Stimulated activated CD4-positive, alpha-beta T cell treated with anti-CD3 and anti-CD28 coated beads, Interleukin-12 subunit alpha, Interleukin-12 subunit beta, amount 100 ng/mL, for 48 hours (primary cell): ENCODE results near the gene CD63.

Experiments
- DNase-seq, 3 donors: peaks; one replicate each; pipeline ENCODE4 v3.0.0-alpha.2; 2020; ENCODE audit warnings: low read depth in 2 of 3, low spot score in 1 of 3

The CD63 gene

GRCh38 chr12:55706568-55707218 lies 22.1 kb downstream of the CD63 start:
- DNase-seq: no peak

GRCh38 chr12:55705782-55706402 lies 22.9 kb downstream of the CD63 start:
- no peak for DNase-seq

DNA sequence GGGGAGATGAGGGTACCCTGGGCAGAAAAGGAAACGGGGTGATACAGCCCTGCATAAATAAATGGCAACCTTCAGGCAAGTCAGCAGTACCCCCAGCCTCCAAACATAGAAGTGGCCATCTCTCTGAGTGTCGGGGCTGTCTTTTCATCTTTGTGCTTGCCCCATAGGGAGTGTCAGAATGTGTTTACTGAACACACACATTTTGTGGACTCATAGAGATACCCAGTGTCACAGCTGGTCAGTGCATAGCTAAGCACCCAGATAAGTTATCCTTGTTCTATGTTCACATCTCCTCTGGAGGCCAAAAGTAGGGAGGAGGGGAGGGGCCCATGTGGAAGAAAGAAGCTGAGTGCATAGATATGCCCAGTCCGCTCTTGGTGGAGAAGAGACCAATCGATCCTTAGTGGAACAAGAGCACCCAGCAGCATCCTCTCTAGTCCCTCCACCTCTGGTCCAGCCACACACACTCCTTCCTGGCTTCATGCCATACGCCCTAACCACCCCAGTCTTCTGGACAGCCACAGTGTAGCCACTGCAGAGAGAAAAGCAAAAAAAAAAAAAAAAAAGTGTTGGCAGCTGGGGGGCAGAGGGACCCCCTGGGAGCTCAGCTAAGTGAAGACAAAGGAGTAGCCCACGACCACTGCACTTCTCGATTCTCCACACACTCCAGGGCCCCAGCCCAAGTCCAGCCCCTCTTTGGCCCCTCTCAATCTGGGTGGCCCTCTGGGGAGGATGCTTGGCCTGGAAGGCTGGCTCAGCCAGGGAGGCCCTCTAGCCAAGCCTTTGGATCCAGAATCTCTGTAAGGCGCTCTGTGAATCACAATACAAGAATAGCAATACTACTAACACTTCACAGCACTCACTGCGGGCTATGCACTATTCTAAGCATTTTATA lies 23.7 kb downstream of the CD63 start:
- DNase-seq: no peak

- no peak for DNase-seq
These were observed 24.7 kb downstream of the CD63 start for GRCh38 chr12:55703901-55704761.

DNA sequence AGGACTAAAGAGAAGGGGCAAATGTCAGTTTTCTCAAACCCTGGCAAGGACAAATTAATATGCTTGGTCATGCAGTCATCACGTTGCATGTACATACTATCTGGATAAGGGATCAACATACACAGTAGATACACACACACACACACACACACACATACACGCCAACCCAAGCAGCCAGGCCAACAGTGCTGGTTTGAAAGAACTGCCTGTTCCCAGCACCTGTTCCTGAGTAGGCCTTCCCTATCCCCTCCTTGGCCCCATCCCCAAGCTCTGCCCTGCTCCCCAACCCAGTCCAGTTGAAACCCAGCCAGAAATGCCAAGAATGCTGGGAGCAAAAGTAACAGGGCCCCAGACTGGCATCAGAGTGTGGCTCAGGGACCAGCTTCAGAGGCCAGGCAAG lies 25.5 kb downstream of the CD63 start:
- DNase-seq: no peak

GRCh38 chr12:55702861-55703260 lies 25.9 kb downstream of the CD63 start:
- no peak for DNase-seq

- no peak for DNase-seq
These were observed 28.4 kb downstream of the CD63 start for GRCh38 chr12:55700255-55701018.

DNA sequence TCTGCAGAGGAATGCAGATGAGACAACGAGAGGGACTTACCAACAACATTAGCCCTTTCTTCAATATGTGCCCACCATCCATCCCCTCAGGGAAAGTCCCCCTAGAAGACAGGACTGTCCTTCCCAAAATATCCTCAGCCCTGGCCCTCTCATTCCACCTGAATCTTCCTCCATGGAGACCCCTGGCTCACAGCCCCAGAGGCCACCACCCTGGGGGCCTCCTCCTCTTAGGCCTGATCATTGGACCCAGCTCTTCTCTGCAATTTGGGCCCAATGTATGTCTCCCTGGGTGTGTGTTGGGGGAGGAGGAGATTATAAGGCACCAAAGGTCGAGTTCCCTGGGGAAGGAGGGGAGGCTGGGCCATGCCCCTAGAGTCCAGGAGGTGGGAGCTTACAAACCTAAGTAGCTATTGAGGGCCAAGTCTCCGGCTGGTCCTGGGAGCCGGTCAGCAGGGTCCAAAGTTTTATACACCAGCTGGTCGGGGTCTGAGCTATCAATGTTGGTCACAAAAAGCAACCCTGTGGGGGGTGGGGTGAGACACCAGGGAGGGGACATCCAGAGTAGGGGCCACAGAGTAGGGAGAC lies 29.2 kb downstream of the CD63 start:
- DNase-seq: no peak

DNA sequence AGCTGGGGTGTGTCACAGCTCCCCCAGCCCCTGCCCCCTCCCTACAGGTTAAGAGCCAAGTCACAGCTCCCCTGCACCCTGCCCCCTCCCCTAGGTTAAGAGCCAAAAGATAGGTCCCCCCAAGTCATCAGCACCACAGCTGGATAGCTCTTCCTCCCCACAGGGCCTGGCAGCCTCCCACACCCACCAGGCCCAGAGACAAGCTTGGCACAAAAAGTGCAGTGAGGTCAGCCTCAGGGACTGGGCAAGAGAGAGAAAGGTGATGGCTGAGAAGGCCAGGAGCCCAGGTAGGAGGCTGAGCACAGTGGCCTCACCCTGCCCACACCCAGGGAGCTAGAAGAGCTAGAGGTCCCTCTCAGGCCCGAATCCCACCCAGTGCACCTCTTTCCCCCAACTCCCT lies 29.8 kb downstream of the CD63 start:
- no peak for DNase-seq

DNA sequence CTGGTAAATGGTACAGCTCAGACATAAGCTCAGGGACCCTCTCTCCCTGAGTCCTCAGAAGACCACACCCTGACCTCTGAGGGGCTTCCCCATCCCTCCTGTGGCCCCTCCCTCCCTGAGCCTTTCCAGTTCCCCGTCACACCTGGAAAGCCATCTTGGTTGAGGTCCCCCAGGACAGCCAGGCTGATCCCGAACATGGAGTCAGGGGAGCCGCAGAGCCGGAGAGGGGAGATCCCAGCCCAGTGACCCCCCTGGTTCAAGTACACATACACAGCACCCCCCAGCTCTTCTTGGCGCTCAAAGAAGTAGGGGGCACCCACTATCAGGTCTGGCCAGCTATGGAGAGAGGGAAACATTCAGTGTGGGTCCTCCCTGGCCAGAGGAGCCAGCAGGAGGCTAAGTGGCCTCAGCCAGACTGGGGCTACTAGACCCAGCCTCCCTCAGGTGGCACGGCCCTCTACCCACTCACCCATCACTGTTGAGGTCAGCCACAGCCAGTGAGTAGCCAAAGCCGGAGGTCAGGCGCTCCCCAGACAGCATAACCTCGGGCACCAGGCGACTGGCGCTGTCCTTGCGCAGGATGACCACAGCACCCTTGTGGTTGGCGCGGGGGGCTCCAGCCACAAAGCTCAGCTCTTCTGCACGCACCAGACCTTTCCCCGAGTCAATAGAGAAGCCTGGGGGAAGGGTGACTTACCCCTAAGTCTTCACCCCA lies 30.4 kb downstream of the CD63 start:
- no peak for DNase-seq

GRCh38 chr12:55697686-55698085 lies 31.1 kb downstream of the CD63 start:
- DNase-seq: no peak

GRCh38 chr12:55696796-55697462 lies 31.9 kb downstream of the CD63 start:
- no peak for DNase-seq

- DNase-seq: no peak
These were observed 32.7 kb downstream of the CD63 start for GRCh38 chr12:55696141-55696540.

DNA sequence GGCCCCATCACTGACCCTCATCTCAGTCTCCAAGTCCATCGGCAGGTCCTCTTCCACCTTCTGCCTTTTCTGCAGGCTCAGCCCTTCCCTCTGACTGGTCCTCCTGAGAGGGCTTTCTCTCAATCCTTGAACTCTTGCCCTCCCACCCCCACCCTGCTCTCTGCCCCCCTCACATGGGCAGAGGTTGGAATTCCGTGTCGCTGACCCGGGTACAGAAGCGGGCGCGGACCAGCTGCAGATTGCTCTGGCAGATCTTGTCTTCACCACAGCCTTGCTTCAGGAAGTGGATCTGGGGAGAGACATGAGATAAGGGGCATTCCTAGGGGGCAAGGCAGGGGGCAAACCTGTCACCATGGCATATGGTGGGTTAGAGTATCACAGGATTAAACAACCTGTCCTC lies 33.5 kb downstream of the CD63 start:
- DNase-seq: no peak

DNA sequence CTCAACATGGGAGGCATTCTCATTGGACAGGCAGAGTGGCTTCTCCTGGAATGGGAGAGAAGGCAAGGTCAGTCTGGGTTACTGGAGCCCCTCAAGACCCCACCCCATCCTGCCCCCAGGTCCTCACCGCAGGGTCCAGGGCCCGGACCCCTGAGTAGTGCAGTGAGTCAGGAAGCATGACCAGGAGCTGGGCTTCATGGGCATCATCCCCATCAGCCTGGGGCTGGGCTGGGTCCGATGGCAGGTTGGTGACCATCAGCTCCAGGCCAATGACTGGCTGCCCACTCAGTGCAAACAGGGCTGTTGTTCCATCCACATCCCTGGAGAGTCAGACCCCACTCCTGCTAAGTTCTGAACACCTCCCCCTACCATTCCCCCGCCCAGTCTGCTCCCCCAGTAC lies 34.2 kb downstream of the CD63 start:
- DNase-seq: no peak

DNA sequence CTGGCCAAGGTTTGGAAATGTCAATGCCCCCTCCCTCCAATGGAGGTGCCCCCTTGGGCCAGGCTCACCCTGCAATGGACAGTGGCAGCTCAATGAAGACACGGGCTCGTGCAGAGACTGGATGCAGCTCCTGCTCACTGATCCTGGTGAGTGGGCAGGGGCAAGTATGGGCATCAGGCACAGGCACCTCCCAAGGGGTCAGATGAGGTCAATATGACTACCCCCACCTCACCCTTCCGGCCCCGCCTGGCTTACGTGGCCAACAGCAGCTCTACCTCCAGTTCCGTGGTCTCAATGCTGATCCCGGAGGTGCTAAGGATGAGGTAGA lies 34.7 kb downstream of the CD63 start:
- no peak for DNase-seq

DNA sequence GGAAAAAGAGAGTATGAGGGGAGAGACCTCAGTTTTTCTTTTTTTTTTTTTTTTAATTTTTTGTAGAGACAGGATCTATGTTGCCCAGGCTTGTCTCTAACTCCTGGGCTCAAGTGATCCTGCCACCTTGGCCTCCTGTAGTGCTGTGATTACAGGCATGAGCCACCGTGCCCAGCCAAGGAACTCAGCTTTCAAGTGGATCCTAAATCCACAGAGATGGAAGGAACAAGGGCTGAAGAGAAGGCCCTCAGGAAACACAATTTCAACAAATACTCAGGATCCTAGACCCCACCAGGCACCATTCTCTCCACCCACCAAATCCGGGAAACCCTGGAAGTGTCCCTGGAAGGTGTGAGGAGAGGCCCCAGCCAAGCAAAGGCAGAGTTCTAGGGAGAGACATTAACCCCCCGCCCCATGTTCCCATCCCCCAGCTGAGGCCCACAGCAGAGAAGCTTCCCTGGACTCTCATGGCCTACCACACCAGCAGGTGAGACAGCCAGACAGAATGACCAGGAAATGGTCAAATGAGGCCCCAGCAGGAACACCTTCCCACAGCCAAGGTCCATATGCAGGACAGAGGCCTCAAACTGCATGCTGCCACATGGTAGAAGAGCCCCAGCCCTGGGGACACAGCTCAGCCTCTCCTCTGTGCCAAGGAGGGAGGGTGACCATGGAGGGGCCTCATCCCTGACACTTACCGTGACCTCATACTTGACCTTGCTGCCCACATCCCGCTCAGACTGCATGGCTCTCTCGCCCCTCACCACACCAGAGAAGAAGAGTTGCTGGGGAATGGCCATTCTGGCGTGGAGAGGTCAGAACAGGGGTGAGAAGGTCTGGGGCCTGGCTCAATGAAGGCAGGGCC lies 35.3 kb downstream of the CD63 start:
- DNase-seq: no peak

DNA sequence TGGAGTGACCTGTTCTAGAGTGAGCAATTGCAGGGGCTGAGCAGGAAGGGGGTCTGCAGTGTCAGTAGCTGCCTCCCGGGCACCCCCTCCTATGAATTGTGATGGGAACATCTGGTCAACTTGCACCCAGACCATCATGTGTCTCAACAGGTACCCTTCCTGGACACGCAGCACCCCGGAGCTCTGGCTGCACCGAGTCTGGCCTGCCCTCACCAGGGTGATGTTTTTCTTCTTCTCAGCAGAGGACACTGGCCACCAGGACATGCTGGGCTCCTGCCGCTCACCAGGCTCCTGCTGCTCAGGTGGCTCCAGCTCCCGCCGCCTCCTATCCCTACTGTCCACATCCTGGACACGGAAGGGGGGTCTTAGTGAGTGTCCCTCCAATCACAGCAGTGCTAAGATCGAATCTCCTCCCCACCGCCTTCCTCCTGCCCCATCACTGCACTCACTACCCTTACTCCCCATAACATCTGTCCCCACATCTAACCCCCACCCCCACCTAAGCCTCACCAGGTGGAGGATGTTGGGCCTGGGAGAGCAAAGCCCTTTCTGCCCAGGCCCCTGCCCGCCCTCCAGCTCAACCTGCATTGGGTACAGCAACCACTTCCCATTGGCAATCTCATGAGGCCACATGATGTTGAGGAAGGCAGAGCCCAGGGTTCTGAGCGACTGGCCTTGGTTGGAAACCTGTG lies 36.0 kb downstream of the CD63 start:
- no peak for DNase-seq
